Retina (tissue), 1 donor: ENCODE results near the gene UGT2A2.
"Not testable (repeated sequence)": the region's sequence is repeated elsewhere in the genome, so short reads cannot be mapped to it uniquely, and the experiment has no call there.

Experiments
- DNase-seq: peaks from one replicate; pipeline ENCODE4 v3.0.0-alpha.2; 2016

Gene UGT2A2

DNA sequence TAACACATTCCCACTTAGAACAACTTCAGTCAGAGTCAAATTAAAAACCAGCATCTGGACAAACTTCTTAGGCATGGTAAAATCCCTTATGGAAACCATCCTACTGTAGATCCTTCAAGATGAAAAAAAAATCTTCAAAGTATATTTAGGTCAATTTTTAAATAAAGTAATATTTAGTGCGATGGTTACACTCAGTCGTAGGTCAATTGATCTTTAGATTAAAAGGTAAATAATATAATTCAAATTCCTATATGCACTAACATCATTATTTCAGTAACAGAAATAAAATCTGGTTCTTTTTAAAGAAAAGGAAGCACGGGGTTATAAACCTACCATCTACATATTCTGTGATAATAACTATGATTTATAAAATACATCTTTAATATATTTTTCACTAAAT lies at the start of gene UGT2A2:
UGT2A2 (minus strand) TSS at position 101 of the 400 bp plus-strand sequence; CDS start at position 99, 2 bp downstream.
- DNase-seq: no peak

DNA sequence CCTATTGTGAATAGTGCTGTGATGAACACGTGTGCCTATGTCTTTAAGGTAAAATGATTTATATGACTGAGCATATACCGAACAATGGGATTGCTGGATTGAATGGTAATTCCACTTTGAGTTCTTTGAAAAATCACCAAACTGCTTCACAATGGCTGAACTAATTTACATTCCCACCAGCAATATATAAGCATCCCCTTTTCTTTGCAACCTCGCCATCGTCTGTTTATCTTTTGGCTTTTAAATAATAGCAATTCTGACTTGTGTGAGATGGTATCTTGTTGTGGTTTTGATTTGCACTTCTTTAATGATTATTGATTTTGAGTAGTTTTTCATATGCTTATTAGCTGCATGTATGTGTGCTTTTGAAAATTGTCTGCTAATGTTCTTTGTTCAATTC lies 45.4 kb upstream of the UGT2A2 start:
- DNase-seq: no peak

DNA sequence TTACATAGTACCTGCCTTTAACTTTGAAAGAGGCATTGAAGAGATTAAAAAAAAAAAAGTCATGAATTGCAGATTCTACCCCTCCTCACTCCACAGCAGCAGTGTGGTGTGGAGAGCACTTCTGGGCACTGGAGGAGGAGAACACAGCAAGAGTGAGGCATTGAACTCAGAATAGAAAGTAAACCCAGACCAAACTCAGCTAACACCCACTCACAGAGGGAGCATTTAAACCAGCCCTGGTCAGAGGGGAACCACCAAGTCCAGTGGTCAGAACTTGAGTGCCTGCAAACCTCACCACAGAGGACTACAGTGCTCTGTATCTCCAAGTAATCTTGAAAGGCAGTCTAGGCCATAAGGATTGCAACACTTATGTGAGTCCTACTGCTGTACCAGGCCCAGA lies 29.2 kb upstream of the UGT2A2 start:
- no peak for DNase-seq

DNA sequence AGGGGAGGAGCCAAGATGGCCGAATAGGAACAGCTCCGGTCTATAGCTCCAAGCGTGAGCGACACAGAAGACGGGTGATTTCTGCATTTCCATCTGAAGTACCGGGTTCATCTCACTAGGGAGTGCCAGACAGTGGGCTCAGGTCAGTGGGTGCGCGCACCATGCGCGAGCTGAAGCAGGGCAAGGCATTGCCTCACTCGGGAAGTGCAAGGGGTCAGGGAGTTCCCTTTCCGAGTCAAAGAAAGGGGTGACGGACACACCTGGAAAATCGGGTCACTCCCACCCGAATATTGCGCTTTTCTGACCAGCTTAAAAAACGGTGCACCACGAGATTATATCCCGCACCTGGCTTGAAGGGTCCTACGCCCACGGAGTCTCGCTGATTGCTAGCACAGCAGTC lies 24.6 kb upstream of the UGT2A2 start:
- not testable (repeated sequence) for DNase-seq

DNA sequence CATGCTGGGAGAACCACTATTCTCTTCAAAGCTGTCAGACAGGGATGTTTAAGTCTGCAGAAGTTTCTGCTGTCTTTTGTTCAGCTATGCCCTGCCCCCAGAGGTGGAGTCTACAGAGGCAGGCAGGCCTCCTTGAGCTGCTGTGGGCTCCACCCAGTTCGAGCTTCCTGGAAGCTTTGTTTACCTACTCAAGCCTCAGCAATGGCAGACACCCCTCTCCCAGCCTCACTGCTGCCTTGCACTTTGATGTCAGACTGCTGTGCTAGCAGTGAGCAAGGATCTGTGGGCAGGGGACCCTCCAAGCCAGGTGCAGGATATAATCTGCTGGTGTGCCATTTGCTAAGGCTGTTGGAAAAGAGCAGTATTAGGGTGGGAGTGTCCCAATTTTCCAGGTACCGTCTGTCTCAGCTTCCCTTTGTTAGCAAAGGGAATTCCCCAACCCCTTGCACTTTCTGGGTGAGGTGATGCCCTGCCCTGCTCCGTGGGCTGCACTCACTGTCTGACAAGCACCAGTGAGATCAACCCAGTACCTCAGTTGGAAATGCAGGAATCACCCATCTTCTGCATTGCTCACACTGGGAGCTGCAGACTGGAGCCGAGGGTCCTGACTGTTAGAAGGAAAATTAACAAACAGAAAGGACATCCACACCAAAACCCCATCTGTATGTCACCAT lies 21.8 kb upstream of the UGT2A2 start:
- DNase-seq: not testable (repeated sequence)

DNA sequence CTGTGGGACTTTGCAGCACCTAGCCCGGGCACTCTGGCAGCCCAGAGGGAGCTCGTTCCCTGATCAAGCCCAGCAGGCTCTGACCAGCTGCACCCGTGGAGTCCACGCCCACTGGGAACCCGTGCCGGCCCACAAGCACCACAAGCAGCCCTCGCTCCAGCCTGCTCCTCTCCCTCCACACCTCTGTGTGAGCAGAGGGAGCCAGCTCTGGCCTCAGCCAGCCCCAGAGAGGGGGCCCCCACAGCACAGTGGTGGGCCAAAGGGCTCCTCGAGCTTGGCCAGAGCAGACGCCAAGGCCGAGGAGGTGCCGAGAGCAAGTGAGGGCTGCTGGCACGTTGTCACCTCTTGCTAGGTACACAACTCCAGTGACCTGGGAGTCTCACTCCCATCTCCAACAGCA lies 18.7 kb upstream of the UGT2A2 start:
- DNase-seq: no peak

DNA sequence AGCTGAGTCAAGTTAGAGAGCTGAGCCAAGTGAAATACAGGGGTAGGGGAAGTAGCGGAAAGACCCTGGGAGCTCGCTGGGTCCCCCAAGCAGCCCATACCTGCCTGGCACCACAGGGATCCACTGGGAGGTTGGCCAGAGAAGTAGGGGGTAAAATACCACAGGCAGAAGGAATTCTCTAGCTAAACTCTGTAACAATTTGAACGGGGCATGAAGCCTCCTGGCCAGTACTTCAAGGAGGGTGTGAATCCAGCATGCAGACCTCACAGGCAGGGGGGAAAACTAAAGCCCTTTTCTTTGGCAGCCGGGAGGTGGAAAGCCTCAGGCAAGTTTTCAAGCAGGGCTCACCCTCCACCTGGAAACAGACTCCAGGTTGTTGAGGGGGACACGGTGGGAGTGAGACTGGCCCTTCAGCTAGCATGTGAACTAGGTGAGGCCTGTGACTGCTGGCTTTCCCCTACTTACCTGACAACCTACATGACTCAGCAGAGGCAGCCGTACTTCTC lies 17.3 kb upstream of the UGT2A2 start:
- no peak for DNase-seq

DNA sequence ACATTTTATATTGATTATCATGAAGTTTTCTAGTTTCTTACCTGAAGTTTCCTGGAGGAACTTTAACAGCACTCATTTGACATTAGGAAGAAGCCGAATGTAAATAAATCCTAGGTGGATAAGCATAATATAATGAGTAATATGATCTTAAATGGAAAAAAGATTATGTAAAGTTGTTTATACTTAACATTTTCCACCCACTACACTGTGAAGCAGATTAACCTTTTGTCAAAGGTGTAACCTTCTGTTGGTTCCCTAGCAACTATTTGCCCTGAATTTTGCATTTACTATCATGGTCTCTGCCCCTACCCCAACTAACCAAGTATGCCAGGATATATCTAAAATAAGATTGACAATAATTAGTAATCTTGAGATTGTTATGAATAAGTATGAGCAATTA lies 13.7 kb upstream of the UGT2A2 start, which contains the start of gene UGT2A1:
UGT2A1 (minus strand) TSS at position 101 of the 400 bp plus-strand sequence. CDS start 5,603 bp downstream, outside the sequence.
- no peak for DNase-seq

DNA sequence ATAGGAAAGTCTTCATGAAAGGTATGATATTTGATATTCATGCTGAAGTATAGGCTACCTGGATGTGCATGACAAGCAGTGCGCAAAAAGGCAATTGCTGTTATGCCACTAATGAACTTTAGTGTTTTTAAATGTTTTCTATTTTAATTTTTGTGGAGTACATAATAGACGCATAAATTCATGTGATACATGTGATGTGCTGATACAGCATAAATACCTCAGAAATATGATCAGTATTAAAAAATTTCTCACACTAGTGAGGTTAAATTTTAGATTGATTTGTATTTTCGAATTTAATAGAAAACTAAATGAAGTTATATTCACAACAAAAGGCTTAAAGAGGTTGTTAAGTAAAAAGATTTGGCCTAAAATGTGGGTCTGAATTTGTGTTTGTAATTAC lies 11.4 kb upstream of the UGT2A2 start:
- no peak for DNase-seq

DNA sequence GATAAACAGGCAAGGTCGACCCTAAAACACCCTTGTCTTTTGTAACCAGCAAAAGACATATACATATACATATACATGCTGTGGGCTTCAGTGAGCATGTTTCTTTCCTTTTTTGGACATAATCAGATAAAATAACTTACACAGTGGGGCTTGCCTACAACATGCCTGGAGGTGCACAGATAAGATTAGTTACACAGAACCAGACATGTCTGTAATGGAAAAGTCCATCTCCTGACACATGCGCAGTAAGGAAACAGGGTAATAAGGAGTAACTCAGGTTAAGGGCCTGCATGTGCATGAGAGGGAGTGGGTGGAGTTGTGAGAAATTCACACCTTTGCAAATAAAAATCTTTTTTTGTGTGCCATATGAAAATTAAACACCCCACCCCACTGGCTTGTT lies 10.2 kb upstream of the UGT2A2 start:
- no peak for DNase-seq

DNA sequence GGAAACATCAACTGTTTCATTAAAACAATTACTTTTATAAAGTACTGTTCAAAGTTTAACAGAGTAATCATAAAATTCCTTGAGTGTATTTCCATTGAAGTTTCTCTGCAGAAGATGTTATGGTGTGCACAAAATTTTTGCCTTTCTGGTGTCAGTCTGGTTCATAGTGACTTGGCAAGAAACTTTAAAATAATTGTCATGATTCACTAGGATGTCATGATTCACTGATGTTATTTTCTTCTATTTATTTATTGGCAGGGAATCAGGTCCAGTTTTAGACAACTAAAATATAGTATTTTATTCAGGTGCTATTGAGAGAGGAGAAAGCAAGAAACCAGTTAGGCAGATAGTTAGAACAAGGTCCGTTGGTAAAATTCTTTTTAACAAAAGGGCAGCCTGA lies 9.8 kb upstream of the UGT2A2 start:
- no peak for DNase-seq

DNA sequence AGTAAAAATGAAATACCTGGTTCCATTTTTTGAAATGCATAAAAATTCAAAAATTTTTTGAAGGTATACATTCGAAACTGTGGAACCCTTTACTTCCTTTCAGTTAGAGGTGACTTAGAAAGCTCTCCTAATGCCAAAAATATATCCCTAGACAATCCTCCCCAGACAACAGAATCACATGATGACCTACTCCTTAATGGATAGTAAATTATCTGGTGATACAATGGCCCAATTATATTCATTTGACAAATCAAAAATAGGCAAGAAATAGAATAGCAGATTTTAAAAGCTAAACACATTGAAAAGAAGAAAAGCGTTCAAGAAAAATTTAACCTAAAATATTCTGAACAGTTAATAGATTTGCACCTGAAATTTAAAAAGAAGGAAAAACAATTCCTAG lies 3.5 kb upstream of the UGT2A2 start:
- DNase-seq: no peak

DNA sequence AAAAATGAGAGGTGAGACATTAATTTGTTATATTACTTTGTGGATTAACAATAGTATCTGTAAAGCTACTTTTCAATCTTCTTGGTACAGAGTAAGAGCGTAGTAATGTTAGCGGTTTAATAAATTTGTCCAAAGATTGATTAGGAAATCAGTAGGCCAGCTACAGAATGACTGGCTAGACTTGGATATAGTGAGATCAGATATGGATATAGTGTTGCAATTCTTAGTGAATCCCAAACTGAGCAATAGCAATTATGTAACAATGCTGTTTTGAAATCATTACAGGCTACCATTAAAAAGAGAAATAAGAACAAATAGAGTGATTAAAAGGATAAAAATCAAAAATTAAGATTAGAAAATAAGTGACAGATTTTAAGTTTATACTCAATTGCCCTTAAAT lies 847 bp upstream of the UGT2A2 start:
- no peak for DNase-seq

DNA sequence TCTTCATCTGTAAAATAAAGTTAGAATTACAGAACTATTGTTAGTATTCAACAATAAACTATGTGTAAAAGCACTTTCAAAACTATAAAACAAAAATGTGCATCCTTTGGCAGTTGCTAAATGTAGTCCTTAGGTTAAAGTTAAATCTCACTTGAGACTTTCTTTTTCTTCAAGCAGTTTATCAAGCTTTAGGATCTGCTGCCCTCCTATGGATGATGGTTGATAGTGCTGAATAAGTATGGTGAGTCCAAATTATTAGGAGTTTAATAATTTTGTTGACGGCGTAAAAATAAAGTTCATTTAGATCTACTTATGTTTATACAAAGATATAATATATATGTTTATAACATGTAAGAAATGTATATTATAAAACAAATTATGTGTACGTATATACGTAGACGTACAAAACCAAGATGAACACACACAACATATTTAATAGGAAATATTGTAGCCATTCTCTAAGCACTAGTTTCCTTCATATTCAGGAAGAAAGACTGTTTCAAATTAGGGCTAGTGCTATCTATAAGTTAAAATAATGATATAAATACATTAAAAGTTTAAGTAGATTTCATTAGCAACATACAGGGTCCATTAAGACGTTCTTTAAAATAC lies 22.3 kb downstream of the UGT2A2 start:
- DNase-seq: no peak

DNA sequence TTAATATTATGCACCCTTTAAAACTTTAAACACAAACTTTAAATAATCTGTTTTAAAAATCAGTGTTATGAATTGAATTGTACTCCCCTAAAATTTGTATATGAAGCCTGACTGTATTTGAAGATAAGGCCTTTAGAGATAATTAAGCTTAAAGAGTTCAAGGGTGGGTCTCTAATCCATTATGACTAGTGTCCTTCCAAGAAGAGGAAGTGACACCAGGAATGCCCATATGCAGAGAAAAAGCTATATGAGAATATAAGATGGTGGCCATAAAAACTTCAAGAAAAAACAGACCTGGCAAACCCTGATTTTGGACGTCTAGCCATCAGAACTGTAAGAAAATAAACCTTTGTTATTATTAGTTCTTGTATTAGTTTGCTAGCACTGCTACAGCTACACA lies 29.0 kb downstream of the UGT2A2 start:
- no peak for DNase-seq

DNA sequence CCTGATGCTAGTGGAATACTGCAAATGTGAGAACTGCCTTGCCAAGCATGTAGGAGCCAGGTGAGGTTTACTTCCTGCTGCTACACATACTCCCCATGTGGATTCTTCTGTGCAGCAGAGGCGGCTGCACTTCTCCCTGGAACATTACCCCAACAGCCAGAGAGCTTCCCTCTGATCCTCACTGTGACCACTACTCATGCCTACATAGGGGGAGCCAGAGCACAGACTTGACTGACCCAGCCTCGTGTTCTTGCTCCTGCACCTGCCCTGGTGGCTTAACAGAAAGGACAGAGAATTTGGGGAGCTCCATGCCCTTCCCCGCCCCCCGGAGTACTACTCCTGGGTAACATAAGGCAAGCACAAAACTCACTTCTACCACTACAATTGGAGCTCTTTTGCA lies 38.4 kb downstream of the UGT2A2 start:
- DNase-seq: no peak

DNA sequence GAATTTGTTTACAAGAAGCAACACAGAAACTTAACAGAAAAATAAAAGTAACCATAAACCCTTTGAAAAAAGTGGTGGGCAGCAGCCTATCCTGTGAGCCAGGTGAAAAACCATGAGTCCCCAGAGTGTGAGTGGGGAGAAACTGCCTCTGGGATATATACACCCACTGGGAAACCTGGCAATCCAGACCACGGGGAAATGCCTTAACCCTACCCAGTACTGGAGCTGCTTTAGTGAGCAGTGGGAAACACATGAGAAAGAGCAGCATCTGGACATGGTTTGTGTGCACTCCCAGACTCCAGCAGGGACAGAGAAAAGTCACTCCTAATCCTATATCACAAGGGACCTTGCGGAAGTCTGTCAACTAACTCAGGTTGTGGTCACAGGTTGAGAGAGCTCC lies 39.4 kb downstream of the UGT2A2 start:
- DNase-seq: no peak

DNA sequence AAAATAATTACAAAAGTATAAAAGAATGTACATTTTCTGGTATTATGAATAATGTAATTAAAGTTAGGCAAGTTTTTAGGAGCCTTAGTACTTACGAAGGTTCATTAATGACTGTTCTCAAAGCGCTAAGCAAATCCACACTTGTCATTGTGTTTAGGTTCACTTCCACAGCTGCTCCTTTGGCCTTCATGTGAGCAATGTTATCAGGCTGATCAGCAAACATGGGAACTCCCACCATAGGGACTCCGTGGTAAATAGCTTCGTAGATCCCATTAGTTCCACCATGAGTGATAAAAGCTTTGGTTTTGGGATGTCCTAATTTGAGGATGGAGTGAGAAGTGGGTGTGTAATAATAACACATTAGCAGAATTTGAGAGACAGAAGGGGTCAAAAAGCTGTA lies 45.1 kb downstream of the UGT2A2 start:
- DNase-seq: no peak

DNA sequence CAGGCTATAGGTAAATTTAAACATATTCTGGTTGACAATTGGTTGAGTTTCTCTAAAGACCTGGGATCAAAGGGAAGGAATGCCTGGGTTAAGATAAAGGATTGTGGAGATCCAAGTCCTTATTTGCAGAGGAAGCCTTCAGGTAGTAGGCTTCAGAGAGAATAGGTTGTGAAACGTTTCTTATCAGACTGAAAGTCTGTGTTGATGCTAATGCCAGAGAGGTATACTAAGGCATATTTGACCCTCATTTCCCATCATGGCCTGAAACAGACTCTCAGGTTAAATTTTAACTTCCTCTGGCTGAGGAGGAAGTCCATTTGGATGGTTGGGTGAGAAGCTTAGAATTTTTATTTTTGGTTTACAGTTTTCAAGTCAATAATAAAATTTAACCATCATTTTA lies 48.1 kb downstream of the UGT2A2 start:
- no peak for DNase-seq

DNA sequence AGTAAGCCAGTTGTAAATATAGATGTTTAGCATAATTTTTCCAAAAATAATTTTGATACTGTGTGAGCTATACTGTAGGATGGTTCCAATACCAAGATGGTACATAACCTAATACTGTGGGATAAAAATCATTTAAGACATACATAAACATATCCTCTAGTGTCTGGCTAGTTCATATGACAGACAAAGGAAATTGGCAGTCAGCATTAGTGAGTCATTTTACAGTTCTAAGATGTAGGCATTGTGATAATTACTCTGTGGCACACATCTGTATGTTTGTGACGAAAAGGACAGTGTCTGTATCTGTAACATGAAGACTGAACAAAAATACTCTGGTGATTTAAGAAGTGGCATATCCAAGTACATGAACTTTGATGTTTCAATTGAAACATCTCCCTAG lies 49.6 kb downstream of the UGT2A2 start:
- DNase-seq: no peak

DNA sequence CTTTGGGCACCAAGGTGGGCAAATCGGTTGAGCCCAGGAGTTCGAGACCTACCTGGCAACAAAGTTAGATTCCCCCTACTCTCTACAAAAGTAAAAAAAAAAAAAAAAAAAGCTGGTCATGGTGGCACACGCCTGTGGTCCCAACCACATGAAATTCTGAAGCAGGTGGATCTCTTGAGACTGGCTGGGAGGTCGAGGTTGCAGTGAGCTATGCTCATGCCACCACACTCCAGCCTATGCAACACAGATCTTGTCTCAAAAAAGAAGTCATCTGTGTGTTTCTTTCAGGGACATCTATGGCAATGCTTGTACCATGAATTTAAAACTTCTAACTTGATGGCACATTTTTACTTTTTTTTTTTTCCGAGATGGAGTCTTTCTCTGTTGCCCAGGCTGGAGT lies 55.3 kb downstream of the UGT2A2 start:
- no peak for DNase-seq

DNA sequence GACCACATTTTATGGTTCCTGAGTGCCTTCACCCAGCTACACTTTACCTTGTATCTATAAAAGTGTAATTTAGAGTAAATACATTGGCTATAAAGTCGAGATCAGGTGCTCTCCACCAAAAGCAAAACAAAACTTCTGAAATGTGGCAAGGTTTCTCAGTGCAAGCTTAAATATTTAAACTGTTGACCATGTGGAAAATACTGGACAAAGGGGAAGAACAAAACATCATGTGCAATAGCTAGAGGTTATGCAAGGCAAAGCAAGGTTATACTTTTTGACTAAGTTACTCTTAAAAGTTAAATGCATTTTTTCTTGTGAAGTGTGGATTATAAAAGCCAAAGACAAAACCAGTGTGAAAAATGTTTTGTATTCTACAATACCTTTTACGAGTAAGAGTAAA lies 55.9 kb downstream of the UGT2A2 start:
- no peak for DNase-seq

DNA sequence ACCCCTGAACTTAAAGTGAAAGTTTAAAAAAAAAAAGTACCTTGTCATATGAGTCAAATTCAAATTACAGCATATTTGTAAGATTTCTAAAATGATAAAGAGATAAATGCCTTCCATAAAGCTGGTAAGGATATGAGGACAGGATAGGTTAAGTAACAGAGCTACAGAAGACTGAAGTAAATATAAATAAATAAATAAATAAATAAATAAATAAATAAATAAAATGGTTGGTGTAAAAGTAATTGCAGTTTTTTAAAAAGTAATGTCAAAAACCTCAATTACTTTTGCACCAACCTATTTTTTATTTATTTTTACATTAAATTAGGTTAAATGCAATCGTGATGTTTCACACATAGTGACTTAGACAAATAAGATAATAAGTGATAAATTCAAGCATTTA lies 62.2 kb downstream of the UGT2A2 start:
- no peak for DNase-seq

DNA sequence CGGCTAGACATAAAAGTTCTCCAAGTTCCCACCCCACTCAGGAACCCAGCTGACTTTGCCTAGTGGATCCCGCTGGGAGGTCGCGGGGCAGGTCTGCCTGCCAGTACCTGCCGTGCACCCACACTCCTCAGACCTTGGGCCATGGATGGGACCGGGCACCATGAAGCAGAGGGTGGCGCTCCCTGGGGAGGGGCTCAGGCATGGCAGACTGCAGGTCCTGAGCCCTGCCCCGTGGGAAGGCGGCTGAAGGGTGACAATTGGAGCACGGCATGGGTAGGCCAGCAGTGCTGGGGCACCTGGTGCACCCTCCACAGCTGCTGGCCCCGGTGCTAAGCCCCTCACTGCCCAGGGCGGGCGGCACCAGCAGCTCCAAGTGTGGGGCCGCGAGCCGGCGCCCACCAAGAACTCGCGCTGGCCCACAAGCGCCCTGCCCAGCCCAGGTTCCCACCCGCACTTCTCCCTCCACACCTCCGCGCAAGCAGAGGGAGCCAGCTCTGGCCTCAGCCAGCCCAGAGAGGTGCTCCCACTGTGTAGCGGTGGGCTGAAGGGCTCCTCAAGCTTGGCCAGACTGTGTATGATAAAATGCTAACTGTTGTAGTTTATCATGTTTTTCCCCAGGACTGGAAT lies 63.1 kb downstream of the UGT2A2 start:
- no peak for DNase-seq
